ENCODE measurements around the gene ALG12. TPM values are rescaled to one million over a fixed set of nuclear protein-coding genes. Genes with fewer than 3 reads are reported as not detected.

The ALG12 gene
- total RNA-seq, 1 experiment from 2014 or later, result 16.6 TPM

DNA sequence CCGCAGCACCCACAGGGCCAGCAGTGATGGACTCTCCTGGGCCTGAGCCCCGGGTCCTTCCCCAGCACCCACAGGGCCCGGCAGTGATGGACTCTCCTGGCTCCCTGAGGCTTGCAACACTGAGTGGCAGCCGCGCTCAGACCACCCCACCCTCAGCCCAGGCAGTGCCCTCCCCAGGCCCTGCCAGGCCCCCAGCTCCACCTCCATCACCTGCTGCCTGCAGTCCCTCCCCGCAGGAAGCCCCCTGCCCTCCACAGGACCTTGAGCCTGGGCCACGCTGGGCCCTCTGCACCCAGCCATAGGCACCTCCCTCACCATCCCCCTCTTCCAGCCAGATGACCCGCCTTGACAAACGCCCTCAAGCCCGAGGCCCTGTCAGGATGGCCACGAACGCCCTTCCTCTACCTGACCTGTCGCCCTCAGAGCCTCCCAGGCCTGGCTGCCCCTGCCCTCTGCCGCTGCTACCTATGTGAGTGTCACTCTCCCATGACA lies 11.4 kb downstream of the ALG12 start:
- H3K27ac ChIP-seq (ENCODE audit: low read depth, low read length), result no peak overlapping the region
- no peaks in the 10 kb centered on the region for H3K4me1 ChIP-seq (ENCODE audit: control insufficient read depth in 1 of 2, insufficient read depth in 2 of 2, low read length in 2 of 2)
- H3K36me3 ChIP-seq (ENCODE audit: control insufficient read depth in 1 of 2, insufficient read depth in 2 of 2, low read length in 2 of 2), result peaks cover 3 to 14% of the 10 kb centered on the region in 2 experiments; a peak in 3 of 4 replicates
- no peak for DNase-seq (ENCODE audit: low read depth, low spot score)
- no peak overlapping the region for H3K4me2 ChIP-seq (ENCODE audit: low read length)
- H3K27me3 ChIP-seq (ENCODE audit: insufficient read depth, low read length), result no peaks in the 10 kb centered on the region
- TF ChIP-seq, protein P1, sequence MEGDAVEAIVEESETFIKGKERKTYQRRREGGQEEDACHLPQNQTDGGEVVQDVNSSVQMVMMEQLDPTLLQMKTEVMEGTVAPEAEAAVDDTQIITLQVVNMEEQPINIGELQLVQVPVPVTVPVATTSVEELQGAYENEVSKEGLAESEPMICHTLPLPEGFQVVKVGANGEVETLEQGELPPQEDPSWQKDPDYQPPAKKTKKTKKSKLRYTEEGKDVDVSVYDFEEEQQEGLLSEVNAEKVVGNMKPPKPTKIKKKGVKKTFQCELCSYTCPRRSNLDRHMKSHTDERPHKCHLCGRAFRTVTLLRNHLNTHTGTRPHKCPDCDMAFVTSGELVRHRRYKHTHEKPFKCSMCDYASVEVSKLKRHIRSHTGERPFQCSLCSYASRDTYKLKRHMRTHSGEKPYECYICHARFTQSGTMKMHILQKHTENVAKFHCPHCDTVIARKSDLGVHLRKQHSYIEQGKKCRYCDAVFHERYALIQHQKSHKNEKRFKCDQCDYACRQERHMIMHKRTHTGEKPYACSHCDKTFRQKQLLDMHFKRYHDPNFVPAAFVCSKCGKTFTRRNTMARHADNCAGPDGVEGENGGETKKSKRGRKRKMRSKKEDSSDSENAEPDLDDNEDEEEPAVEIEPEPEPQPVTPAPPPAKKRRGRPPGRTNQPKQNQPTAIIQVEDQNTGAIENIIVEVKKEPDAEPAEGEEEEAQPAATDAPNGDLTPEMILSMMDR (IDR thresholded peaks at IDR 0.05 in 2 of 3, conservative IDR thresholded peaks at IDR 0.05 in 1 of 3; ENCODE audit: borderline replicate concordance in 1 of 3, insufficient read depth in 1 of 3, low read depth in 2 of 3, low read length in 2 of 3), result no peak
- TF ChIP-seq, protein P2, sequence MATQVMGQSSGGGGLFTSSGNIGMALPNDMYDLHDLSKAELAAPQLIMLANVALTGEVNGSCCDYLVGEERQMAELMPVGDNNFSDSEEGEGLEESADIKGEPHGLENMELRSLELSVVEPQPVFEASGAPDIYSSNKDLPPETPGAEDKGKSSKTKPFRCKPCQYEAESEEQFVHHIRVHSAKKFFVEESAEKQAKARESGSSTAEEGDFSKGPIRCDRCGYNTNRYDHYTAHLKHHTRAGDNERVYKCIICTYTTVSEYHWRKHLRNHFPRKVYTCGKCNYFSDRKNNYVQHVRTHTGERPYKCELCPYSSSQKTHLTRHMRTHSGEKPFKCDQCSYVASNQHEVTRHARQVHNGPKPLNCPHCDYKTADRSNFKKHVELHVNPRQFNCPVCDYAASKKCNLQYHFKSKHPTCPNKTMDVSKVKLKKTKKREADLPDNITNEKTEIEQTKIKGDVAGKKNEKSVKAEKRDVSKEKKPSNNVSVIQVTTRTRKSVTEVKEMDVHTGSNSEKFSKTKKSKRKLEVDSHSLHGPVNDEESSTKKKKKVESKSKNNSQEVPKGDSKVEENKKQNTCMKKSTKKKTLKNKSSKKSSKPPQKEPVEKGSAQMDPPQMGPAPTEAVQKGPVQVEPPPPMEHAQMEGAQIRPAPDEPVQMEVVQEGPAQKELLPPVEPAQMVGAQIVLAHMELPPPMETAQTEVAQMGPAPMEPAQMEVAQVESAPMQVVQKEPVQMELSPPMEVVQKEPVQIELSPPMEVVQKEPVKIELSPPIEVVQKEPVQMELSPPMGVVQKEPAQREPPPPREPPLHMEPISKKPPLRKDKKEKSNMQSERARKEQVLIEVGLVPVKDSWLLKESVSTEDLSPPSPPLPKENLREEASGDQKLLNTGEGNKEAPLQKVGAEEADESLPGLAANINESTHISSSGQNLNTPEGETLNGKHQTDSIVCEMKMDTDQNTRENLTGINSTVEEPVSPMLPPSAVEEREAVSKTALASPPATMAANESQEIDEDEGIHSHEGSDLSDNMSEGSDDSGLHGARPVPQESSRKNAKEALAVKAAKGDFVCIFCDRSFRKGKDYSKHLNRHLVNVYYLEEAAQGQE (IDR thresholded peaks at IDR 0.05; ENCODE audit: low read depth), result no peak
- TF ChIP-seq YY1 (IDR thresholded peaks at IDR 0.05; ENCODE audit: extremely low read depth, insufficient replicate concordance, low read depth, low read length) (no peak), TCF7L2 (IDR thresholded peaks at IDR 0.05; ENCODE audit: borderline replicate concordance, extremely low read depth, insufficient read depth, insufficient read length) (no peak), EZH2phosphoT487 (IDR thresholded peaks at IDR 0.05; ENCODE audit: borderline replicate concordance) (no peak), SRF (IDR thresholded peaks at IDR 0.05; ENCODE audit: low read depth) (no peak), JUND (IDR thresholded peaks at IDR 0.05) (no peak), ZNF274 (IDR thresholded peaks at IDR 0.05; ENCODE audit: low read depth, low read length) (no peak), EGR1 (IDR thresholded peaks at IDR 0.05; ENCODE audit: low read depth) (no peak), ZFX (IDR thresholded peaks at IDR 0.05) (no peak), SIN3A (IDR thresholded peaks at IDR 0.05; ENCODE audit: low read depth) (no peak), CEBPB (IDR thresholded peaks at IDR 0.05; ENCODE audit: low read depth) (no peak), CBX3 (IDR thresholded peaks at IDR 0.05; ENCODE audit: low read depth) (no peak), SP1 (IDR thresholded peaks at IDR 0.05; ENCODE audit: low read depth) (no peak), POLR2AphosphoS5 (IDR thresholded peaks at IDR 0.05; ENCODE audit: low read depth, low read length) (no peak), ELF1 (IDR thresholded peaks at IDR 0.05; ENCODE audit: borderline replicate concordance, low read depth) (no peak), FOSL1 (IDR thresholded peaks at IDR 0.05; ENCODE audit: low read depth) (no peak)
- TF ChIP-seq, protein P3, sequence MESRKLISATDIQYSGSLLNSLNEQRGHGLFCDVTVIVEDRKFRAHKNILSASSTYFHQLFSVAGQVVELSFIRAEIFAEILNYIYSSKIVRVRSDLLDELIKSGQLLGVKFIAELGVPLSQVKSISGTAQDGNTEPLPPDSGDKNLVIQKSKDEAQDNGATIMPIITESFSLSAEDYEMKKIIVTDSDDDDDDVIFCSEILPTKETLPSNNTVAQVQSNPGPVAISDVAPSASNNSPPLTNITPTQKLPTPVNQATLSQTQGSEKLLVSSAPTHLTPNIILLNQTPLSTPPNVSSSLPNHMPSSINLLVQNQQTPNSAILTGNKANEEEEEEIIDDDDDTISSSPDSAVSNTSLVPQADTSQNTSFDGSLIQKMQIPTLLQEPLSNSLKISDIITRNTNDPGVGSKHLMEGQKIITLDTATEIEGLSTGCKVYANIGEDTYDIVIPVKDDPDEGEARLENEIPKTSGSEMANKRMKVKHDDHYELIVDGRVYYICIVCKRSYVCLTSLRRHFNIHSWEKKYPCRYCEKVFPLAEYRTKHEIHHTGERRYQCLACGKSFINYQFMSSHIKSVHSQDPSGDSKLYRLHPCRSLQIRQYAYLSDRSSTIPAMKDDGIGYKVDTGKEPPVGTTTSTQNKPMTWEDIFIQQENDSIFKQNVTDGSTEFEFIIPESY (IDR thresholded peaks at IDR 0.05; ENCODE audit: extremely low read depth, insufficient replicate concordance, low read length), result no peak
- TF ChIP-seq, protein P4, sequence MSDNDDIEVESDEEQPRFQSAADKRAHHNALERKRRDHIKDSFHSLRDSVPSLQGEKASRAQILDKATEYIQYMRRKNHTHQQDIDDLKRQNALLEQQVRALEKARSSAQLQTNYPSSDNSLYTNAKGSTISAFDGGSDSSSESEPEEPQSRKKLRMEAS (IDR thresholded peaks at IDR 0.05), result no peak
- H4K20me1 ChIP-seq (ENCODE audit: insufficient read depth), result no peaks in the 10 kb centered on the region
- CTCF ChIA-PET, result no interaction called here
- intact Hi-C loops (cut with micrococcal nuclease), result no loop called here
- BruUV-seq (replicated peaks), result no TSS peak
- no peak overlapping the region for H3K4me3 ChIP-seq (replicated peaks in 1 of 2; ENCODE audit: low read depth in 1 of 2, low read length in 2 of 2)
- POLR2A ChIA-PET, result no interaction called here
- no peak for ATAC-seq
- H3K9me3 ChIP-seq (ENCODE audit: control insufficient read depth in 1 of 2, insufficient read depth in 1 of 2, low read depth in 1 of 2, low read length in 2 of 2), result no peaks in the 10 kb centered on the region
- no peak overlapping the region for H3K9ac ChIP-seq (ENCODE audit: low read length)
- RAD21 ChIA-PET (ENCODE audit: low non-redundant PET in 1 of 2, low total read pairs in 2 of 2, uncharacterized antibody in 2 of 2, unreplicated experiment in 2 of 2), result no interaction called here
- H3K79me2 ChIP-seq (ENCODE audit: insufficient read depth, low read length), result no peaks in the 10 kb centered on the region
- H3K9me2 ChIP-seq (ENCODE audit: insufficient read depth), result no peaks in the 10 kb centered on the region
- no peak overlapping the region for H2AFZ ChIP-seq (ENCODE audit: low read depth, low read length, poor library complexity, severe bottlenecking)
